HG03571 (cell line): Measurements from ENCODE around the gene TM2D1.
"Not testable (repeated sequence)": the region's sequence is repeated elsewhere in the genome, so short reads cannot be mapped to it uniquely, and the experiment has no call there.

ENCODE experiments used
- ATAC-seq: cut with Tn5 transposase; IDR thresholded peaks from one replicate; pipeline ENCODE4 v1.9.1; 2021; ENCODE audit not compliant: unreplicated experiment

Gene TM2D1

GRCh38 chr1:61718996-61719663, 5.8 kb downstream of the TM2D1 start:
- ATAC-seq, result not testable (repeated sequence)

GRCh38 chr1:61711969-61712368, 13.0 kb downstream of the TM2D1 start:
- no peak for ATAC-seq

- not testable (repeated sequence) for ATAC-seq
These were observed 13.7 kb downstream of the TM2D1 start for GRCh38 chr1:61711257-61711656.

- no peak for ATAC-seq
These were observed 15.0 kb downstream of the TM2D1 start for GRCh38 chr1:61709908-61710289.

- ATAC-seq, result no peak
These were observed 15.7 kb downstream of the TM2D1 start for GRCh38 chr1:61708953-61709907.

GRCh38 chr1:61699911-61700851, 24.8 kb downstream of the TM2D1 start:
- no peak for ATAC-seq

GRCh38 chr1:61692155-61692800, 32.7 kb downstream of the TM2D1 start:
- no peak for ATAC-seq

- ATAC-seq, result no peak
These were observed 37.0 kb downstream of the TM2D1 start for GRCh38 chr1:61687901-61688300.

- no peak for ATAC-seq
These were observed 42.0 kb downstream of the TM2D1 start for GRCh38 chr1:61682891-61683290.

GRCh38 chr1:61680500-61680899, 44.4 kb downstream of the TM2D1 start:
- no peak for ATAC-seq

- ATAC-seq, result not testable (repeated sequence)
These were observed 48.1 kb downstream of the TM2D1 start for GRCh38 chr1:61676881-61677280.

GRCh38 chr1:61674221-61674620, 50.7 kb downstream of the TM2D1 start:
- ATAC-seq, result no peak

GRCh38 chr1:61672376-61672775, 52.6 kb downstream of the TM2D1 start:
- ATAC-seq, result no peak

- ATAC-seq, result no peak
These were observed 54.5 kb downstream of the TM2D1 start for GRCh38 chr1:61670445-61670844.

GRCh38 chr1:61670016-61670415, 54.9 kb downstream of the TM2D1 start:
- no peak for ATAC-seq

- ATAC-seq, result no peak
These were observed 65.9 kb downstream of the TM2D1 start for GRCh38 chr1:61659061-61659460.

- ATAC-seq, result no peak
These were observed 69.5 kb downstream of the TM2D1 start for GRCh38 chr1:61655453-61655852.

GRCh38 chr1:61654067-61654466, 70.9 kb downstream of the TM2D1 start:
- no peak for ATAC-seq

GRCh38 chr1:61648983-61649742, 75.8 kb downstream of the TM2D1 start:
- no peak for ATAC-seq

- no peak for ATAC-seq
These were observed 77.8 kb downstream of the TM2D1 start for GRCh38 chr1:61647142-61647541.
